DMS 273 (cell line): ENCODE data around the gene CADM1.

Experiments
- DNase-seq: peaks from one replicate; lab custom pipeline; 2025; ENCODE audit not compliant: unreplicated experiment; lab: John Stamatoyannopoulos, UW

The CADM1 gene

DNA sequence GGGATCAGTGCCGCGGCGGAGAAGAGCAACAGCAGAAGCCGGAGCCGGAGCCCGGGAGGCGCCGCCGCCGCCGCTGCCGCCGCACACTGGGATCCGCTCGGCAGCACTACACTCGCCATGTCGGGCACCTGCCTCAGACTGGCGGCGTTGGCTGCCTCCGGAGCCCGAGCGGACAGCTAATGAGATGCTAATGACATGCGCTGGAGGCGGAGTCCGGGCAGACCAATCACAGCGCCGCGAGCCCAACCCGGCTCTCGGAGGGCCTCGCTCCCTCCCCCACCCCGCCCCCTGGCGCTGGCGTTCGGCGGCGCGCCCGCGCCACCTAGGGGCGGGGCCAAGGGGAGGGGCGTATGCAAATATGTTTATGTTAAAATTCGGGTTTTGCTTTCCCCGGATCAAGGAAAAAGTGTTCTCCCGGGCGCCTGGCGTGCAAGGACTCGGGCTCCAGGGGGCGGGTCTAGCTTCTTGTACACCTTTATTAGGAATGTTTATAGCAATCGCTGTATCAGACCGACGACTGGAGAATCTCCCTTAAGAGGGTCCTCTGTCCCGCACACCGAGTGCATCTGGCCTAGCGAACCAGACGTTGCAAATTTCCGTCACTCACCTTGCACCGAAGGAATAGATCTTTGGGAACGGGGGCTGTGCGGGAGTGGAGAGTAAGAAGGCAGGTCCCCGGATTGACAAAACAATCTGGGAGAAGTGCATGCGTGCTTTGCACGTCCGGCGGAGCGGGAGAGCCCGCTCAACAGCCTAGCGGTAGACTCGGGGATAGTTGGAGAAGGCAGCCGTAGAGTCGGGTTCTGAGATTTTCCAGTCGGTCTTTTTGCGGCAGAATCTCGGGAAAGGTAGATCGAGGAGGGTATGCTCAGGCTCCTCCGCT lies at the start of gene CADM1:
Gene CADM1, minus strand, starts transcription at position 140 of the 883 bp plus-strand sequence.
- DNase-seq, result peak; percentile 96

DNA sequence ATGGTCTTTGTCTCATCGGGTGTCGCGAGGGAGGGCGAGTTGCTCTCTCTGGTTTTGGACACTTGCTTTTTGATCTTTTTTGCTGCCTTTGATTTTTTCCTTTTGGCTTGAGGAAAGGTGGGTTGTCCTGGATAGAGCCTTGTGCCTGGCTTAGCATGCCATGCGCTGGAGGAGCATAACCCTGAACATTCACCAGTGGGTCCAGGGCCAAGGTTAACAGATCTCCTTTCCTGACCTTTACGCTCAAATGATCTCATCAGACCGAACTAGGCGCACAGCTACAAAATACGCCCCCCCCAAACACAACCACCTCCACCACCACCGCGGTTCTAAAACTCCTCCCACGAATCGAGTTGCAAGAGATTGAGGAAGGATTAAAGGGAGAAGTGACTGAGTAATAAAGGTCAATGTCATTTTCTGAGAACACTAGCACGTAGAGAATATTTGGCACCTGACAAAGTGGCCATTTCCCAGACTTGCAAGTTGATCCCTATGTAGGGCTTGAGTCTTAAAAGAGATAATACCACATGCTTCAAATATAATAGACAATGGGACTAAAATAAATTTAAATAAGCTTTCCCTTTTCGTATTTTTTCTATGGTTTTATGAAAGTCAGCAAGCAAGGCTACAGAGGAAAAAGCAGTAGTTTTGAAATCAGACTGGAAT lies 48.7 kb upstream of the CADM1 start:
- no peak for DNase-seq

DNA sequence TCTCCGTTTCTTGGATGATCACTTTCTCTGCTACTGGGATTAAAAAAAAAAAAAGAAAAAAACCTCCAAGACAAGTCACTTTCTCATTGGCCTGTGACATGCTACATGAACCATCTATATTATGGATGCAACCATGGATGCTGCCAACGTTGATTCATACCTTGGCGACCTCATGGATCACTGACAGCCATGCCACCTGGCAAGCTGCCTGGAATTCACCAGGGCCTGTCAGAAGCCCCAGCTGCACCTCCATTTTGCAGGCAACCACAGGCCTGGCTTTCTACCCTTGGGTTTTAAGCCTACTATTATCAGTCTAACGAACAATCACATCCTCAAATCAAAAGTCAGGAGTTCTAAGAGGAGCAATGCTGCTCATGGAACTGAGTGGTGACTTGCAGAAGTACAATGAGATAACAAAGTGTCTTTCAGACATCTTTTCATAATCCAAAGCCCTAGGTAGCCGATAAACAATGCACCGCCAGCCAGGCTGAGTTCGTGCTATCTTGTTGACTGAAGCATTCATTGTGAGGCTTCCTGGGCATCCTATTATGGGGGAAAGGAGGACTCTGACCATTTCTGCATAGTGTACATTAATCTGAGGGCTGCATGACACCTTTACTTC lies 48.0 kb upstream of the CADM1 start:
- peak; percentile 3 for DNase-seq

DNA sequence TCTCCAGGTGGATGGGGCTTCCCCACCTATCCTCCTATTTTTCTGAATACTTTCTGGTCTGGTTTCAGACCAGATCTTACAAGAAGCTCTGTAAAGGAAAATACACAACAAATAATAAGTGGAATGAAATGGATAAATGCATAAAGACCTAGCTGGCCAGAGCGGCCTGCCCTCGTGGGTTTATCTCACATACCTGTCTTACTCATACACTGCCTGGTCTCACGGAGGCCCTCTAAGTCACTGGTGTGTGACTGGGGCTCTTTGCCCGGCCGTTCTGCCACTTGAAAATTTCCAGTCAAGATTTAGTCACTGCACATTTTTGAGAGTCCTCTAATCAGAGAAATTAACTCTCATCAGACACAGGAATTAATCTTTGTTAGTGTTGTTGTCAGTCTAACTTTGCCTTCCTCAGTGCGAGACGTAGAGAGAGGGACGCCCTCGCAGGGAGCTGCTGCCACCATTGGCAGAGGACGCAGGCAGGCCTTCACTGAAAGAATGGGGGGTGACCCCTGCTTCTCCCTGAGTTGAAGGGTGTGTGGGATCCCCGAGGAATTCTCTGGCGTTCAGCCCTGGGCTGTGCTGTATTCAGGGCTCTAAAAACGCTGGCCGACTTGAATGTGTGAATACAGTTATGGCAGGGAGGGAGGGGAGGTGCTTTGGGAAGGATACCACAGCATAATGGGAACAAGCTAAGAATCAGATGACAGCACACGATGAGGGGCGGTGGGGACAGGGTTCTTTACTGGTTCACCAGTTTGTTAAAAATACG lies 46.3 kb upstream of the CADM1 start:
- DNase-seq, result no peak

DNA sequence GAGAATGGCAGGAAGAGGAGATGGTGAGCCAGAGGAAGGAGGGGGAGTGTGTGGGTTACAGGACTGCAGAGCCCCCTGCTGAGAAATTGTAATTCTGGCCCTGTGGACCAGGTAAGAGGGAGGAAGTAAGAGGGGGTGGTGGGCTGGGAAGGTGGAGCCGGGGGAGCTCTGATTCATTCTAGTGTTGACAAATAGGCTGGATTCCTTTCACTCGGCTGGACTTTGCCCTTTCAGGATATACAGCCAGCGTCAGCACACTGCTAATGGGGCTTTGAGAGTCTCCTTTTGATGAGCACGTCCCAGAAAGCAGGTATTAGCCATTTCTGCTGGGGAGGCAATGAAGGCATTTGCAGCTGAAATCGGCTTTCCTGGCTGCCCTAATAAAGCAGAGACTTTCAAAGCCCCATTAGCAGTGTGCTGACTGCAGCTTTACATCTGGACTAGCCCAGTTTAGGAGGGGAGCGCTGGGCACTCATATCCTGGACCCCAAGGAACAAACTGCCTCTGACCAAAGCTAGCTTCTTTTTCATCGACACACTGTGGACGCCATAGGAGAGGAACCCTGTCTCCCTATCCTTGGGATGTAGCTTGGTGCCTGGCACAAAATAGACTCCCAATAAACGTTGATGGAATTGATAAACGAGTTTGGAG lies 44.8 kb upstream of the CADM1 start:
- DNase-seq, result no peak

DNA sequence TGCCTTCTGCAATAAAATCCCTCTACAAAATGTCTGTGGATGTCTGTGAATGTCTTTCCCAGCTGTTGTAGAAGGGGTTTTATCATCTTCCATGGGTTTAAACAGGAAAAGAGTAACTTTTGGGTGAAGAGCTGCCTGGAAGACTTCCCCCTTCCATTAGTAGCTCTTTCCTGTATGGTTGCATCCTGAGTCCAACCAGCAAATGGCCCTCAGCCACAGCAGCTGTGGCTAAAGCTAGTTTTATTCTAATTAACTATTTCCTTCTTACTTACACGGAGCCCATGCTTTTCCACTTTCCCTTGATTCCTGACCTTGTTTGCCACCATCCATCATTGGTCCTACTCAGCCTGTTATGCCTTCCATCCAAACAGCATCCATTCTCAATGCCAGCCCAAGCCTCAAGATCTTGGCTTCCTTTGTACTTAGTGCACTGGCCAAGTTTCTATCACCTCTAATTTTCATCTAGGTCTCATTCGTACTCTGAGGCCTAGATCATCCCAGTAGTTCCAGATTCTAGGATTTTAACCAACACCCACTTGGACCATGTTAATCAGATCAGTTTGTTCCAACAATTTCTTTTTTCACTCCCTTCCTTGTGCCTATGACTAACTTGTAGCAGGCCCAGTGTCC lies 41.5 kb upstream of the CADM1 start:
- DNase-seq, result no peak

DNA sequence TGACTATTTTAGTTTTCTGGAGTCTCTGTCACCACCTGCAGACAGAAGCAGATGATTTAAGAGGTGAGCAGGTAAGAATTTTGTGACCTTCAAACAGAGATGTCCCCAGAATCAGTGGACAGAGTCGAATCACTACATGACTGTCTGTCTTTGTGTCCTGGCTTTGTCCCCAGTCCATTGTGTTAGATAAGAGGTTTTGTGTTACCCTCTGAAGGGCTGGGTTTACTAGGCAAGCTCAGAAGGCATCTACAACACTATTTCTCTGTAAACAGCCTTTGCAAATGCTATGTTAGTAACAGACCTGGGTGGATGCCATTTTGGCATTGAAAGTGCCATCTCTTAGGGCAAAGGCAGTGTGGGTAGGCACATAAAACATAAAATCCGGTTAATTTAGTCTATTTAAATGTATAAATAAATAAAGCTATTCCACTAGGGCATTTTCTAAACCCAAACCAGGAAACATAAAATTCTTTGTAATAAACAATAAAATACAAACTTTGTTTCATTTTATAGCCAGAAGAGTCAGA lies 40.3 kb upstream of the CADM1 start:
- DNase-seq, result no peak

DNA sequence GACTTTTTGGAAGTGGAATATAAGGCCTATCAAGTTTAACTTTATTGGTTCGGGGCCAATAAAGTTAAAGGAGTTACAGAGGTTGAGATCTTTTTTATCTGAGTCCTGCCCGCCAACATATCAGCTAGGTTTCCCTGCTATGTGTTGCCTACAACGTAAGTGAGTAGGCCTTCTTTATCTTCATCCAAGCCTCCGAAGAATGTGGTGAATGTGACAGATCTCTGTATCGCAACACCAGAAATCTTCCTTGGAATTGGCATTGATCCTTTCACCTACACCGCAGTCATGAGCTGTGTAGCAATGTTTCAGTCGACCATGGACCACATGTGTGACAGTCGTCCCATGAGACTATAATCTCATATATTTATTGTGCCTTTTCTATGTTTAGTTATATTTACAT lies 37.3 kb upstream of the CADM1 start:
- no peak for DNase-seq

DNA sequence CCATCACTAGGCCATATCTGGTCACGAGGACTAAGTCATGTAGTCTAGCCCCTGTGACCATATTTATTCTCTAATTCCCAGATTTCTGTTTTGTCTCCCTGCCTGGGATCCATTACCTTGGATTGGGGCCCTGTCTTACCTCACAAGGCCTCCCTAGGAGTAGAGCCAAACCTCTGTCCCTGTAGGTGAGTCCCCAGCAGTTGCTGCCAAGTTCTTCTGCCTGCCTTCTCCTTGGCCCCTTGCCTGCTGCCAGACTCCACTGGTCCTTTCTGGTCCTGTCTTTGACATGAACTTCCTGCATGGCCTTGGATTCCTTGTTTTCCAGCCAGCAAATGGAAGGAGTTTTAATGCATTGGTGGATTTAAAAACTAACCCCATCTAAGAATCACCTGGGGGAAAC lies 35.6 kb upstream of the CADM1 start:
- no peak for DNase-seq

DNA sequence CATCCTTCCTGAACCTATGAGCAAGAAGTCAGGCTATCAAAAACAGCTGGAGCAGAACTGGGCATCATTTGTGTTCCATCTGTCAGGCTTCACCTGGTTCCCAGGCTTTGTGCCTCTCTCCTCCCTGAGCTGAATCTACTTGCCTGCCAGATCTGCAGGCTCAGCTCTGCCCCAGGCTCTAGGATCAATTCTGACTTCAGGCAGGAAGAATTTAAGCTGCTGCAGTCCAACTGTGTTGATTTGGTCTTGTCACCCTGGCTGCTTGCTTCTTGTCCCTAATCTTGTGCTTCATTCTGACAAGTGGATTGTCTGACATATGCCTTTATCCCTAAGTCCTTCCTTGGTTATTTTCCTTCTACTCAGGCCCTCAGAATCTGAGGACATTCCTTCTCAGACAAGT lies 31.6 kb upstream of the CADM1 start:
- peak; percentile 2 for DNase-seq

DNA sequence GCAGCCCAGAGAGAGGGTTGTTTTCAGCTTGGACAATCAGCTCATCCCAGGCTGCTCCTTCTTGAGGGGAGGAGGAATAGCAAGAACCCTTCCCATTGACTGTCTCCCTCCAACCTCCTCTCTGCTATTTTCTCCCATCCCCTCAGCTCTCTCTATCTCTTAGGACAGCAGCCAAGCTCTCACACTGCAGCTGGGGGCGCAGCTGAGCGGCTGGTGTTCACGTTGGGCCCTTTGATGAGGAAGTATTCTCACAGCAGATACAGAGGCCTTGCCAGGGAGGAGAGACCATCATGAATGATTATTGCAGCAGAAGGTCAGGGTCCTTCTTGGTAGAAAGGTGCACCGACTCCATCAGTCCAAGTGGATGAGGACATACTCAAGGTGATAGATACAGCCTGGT lies 26.5 kb upstream of the CADM1 start:
- no peak for DNase-seq

DNA sequence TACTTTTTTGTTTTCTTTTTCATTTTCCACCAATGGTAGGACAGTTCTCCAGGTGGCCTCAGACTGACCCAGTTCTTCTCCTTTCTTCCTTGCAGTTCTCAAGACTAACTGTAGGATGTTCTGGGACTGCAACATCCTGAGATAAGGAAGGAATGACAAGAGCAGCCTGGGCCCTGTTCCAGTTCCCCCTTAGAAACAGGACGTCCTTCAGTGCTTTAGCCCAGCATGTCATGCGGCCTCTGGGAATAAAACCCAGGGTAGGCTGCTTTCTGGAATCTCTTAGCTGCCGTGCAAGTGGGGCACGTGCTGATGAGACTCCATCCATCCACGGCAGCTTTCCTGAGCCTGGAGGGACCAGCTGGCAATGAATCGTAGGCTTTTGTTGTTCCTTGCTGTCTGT lies 24.0 kb upstream of the CADM1 start:
- no peak for DNase-seq

DNA sequence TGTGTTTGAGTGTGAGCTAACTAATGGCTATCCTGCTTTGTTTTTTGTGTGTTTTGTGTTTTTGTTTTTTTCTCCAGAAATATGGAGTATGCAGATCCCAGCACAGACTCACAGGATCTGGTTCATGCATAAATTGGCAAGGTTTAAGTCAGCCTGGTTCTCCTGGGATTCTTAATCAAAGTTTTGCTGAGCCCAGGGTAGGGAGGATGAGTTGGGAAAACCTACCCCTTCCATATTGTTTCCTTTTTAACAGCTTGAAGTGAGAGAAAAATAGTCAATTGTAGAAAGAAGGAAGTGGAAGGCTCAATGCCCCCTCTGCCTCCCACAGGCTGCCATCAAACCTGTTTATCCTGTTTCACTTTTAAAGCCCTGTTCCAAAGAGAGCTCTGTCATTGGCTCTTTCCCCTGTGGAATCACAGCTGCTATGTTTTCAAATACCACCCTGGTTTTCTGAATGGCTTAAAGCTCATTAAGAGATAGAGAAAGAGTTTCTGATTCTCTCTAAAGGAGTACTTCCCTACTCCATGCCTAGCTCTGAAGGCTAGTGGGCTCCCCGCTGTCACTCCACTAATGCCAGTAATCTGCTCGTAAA lies 23.4 kb upstream of the CADM1 start:
- no peak for DNase-seq

DNA sequence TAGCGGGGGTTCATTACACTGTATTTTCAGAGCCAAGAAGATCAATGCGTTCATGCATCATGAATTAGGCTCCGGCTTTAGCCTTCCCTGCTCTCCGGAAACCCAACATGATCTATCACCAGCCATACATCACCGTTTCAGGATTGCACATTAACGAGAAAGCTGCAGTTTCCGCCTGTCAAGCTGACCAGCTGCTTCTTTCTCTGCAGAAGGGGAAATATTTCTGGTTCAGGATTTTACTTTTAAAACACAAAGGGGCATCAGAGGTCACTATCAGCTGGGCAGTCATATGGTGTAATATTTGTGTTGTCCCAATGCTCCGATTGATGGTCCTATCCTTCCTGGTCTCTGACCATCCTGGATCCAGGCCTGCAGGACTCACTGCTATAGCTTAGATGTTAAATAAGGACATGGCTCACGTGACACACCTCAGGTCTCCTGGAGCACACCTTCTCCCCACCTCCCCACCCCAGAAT lies 21.4 kb upstream of the CADM1 start:
- DNase-seq, result no peak

DNA sequence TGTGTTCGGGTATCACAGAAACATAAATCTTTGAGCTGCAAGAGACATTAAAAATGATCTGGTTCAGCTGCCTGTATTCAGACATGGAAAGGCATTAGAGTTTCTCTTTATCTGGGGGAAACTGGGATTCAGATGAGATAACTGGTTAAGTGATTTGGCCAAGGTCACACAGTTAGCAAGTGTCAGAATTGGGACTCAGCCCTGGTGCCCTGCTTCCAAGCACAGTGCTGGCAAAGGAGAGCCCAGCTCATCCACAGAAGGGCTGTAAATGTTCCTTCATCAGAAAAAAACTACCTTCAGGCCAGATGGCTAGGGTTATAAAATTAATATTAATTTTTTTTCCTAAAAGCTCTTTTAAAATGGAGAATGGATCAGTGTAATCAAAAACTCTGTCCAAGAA lies 20.4 kb upstream of the CADM1 start:
- DNase-seq, result no peak

DNA sequence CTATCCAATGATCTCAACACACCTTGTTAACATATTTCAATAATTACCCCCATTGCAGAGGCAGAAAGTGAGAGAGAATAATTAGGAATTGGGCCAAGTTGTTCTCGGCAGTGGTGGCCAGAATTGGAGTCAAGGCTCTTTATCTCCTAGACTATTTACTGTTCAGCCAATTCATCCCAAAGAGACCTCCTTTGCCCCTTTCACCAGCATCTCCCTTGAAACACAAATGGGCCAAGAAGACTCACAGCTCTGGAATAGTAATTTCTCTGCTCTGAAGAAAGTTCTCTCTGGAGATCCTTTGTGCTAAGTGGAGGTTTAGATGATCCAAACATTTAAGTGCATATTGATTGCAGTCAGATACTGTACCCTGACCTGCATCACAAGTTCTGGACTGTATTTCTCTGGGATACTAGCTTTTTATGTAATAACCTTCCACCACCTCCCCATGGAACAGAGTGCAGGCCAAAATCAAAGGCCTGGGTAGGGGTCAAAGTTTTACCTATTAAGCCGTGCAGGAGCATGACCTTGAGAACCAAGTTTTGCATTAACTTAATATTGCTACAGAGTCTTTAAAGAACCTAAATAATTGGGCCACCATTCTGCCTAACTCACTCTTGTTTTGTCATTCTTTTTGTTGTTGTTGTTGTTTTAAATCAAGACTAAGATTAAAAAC lies 19.6 kb upstream of the CADM1 start:
- no peak for DNase-seq

DNA sequence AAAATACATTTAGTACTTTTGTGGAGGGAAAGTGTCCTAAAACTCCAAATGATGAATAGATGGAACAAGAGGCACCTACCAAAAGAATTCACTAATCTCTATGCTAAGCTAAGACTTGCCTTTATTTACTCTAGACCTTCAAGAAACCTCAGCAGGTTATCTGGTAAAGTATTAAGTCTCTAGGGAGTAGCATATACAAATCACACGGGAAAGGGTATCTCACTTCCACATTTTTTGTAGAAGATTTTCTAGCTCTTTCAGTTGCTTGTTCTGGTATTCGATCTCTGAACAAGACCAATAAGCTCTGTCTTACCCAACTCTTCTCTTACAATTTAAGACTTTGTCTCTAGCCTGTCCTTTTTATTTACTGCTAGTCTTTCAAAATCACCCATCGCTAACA lies 18.1 kb upstream of the CADM1 start:
- DNase-seq, result no peak

DNA sequence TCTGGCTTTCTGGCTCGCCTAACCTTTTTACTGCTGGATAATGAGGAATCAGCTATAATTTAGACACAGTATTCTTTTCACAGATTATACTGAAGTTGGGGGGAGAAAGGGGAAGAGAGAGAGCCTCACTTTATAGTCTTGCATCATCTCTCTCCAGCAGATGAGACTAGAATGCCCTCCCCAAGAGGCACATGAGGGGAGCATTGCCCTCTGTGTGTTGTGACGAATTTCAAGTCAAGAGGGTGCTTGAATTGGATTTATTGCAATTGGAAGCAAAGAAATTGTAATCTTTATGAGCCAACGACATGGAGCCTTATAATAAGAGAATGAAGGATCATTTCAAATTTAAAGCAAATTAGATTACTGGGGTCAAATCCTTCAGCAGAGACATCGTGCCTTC lies 17.6 kb upstream of the CADM1 start:
- no peak for DNase-seq

DNA sequence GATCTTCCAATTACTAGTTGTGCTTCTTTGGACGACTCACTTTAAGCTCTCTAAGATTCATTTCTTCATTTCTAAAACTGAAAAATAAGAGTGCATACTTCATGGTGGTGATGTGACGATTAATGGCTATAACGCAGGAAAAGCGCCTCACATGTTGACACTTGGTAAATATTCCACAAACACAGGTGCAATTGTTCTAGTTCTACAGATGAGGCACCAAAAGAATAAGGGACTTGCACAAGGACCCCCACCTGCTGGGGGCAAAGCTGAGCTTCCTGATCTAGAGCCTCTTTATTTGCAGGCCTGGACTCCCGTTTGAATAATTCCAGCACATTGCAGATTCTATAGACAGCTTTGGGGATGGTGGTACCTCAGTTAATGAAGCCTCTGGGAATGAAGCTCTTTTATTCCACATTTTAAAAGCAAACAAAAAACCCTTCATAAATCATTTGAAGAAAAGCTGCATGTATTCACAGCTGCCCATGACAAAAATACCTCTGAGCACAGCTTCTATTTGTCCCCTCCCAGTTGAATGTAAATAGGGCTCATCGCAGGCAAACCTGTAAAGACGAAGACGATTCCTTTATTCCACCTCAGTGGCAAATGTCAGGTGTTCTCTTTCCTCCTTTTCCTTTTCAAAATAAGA lies 14.9 kb upstream of the CADM1 start:
- no peak for DNase-seq
